Fibroblast of pulmonary artery (primary cell): ENCODE results near the gene SLC25A26.

Experiments used
- DNase-seq: peaks from one replicate; pipeline ENCODE4 v3.0.0-alpha.2; 2010; ENCODE audit warnings: low read depth
- H3K4me3 ChIP-seq: replicated peaks from 2 replicates; pipeline ENCODE4 v1.5.1; 2011; ENCODE audit warnings: low read depth, mild to moderate bottlenecking, control low read depth, low read length, moderate library complexity
- TF ChIP-seq, protein P1 (sequence below): IDR thresholded peaks from 2 replicates; pipeline ENCODE4 v1.5.1; 2011; ENCODE audit warnings: mild to moderate bottlenecking, control low read depth, low read length, inconsistent platforms; ENCODE audit errors: missing control alignments

Gene SLC25A26

DNA sequence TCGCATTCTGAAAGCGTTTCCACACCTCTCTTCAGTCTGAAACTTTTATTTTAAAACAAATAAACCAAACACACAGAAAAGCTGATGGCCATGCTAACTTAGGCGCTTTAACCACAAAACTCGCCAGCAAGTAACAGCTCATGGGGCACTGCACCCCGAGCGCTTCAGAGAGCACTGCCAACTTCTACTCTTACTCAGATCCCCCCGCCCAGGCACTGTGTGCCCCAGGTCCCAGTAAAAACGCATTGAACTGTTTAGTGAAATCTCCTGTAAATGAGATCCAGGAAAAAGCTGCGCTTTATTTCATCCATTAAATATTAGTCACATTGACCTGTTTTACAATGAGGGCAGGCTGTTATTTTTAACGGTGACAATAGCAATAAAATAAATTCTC lies 180.4 kb downstream of the SLC25A26 start:
- H3K4me3 ChIP-seq: no peak overlapping the region
- TF ChIP-seq, protein P1, sequence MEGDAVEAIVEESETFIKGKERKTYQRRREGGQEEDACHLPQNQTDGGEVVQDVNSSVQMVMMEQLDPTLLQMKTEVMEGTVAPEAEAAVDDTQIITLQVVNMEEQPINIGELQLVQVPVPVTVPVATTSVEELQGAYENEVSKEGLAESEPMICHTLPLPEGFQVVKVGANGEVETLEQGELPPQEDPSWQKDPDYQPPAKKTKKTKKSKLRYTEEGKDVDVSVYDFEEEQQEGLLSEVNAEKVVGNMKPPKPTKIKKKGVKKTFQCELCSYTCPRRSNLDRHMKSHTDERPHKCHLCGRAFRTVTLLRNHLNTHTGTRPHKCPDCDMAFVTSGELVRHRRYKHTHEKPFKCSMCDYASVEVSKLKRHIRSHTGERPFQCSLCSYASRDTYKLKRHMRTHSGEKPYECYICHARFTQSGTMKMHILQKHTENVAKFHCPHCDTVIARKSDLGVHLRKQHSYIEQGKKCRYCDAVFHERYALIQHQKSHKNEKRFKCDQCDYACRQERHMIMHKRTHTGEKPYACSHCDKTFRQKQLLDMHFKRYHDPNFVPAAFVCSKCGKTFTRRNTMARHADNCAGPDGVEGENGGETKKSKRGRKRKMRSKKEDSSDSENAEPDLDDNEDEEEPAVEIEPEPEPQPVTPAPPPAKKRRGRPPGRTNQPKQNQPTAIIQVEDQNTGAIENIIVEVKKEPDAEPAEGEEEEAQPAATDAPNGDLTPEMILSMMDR: no peak
- DNase-seq: no peak

DNA sequence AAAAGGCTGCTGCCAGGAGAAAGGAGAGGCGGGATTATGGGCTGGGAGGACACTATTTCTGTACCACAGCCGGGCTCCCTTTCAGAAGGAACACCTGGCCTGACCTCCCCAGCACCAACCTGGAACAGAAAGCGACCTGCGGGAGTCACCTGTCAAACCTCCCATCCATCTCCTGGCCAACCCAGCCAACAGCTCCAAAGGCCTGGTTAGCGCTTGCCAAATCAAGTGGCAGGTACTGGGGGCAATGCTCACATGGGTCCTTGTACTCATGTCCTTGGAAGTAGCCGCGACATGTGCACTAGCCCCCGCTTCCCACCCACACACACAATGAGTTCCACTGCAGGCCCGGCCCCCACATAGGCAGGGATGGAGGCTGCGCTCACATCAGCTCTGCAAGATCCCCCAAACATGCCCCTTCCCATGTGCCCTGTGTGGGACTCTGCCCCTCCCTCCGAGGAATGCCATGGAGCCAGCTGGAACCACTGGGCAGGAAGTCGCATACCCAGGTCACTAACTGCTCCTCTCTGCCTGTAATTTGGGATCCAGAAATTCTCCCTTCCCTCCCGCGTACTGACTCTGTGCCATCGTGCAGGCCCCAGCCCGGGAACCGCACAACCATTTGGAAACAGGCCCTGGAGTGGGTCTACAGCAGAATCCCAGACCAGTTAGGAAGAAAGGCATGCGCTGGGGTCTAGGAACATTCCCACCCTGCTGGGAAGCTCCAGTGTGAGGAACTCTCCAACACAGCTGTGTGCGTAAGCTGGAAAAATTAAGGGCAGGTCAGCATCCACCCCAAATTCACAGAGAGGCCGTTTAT lies 181.1 kb downstream of the SLC25A26 start:
- no peak overlapping the region for H3K4me3 ChIP-seq
- TF ChIP-seq, protein P1: no peak
- no peak for DNase-seq

DNA sequence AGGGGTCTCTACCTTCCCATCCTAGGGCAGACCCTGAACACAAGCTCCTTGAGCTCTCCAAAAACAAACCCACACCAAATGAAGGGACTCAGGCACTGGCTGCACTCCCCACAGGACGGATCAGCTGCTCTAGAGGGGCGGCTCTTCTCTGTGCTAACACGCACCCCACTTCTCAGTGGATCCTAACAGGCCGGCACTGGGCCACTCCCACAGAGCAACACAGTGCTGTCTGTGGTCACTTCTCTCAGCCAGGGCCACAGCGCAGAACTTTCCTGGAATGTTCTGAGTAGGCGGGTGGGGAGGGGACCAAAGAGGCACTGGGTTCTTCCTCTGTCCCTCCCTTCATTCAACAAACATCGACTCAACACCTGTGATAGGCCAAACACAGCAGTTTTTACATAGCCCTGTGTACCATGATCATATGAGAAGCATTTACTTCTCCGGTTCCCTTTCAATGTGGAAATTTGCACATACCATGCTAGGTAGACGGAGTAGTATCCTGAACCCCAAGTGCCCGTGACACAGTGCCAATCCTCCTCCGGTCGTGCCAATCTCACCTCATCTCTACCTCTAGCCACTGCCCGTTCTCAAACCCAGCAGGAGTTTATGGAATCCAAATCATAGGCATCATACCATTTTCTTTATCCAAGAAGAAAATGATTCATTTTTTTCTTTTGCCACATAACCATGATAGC lies 181.9 kb downstream of the SLC25A26 start:
- TF ChIP-seq, protein P1: no peak
- no peak for DNase-seq
- H3K4me3 ChIP-seq: no peak overlapping the region

DNA sequence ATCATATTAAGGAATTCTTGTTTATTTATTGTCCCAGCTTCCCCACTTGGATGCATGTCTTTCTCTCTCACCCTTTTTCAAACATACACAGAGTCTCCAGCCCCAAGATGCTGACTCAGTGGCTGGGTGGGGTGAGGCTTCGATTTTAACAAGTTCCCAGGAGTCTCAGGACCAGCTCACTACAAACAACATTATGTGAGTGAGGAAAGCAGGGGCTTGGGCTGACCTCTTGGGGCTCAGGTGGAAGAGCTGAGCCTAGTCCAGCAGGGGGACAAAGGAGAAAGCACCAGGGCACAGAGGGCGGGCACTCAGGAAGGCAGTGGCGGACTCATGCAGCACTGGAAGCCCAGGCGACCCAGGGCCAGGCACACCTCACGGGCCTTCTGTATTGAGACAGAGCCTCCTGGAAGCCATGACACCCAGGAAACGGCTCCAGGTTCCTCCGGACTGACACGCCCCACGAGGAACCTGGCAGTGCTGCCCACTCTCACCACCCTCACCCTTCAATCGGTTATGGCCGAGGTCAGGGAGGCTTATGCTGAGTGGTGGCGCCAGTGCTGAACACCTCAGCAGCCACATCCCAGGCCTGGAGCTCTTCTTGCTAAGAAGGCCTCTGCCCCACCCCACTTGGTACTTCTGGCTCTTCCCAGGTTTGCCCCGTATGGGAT lies 182.7 kb downstream of the SLC25A26 start:
- no peak for DNase-seq
- TF ChIP-seq, protein P1: no peak
- H3K4me3 ChIP-seq: no peak overlapping the region

DNA sequence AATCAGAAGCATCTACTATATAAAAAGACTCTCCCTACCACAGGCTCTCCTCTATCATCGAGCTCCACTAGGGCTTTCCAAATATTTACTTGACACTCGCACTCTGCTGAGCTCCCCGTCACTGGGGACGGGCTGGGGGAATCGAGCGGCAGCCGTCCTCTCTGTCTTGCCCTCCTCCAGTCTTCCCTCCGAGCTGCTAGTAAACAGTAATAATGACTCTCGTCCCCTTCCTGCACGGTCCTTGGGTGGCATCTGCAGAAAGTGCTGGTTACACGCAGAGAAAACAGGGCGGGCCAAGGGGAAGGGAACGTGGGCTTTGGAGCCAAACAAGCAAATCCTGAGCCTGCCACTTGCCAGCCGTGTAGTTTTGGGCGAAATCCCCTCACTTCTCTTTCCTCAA lies 183.4 kb downstream of the SLC25A26 start:
- TF ChIP-seq, protein P1: no peak
- no peak overlapping the region for H3K4me3 ChIP-seq
- DNase-seq: no peak

DNA sequence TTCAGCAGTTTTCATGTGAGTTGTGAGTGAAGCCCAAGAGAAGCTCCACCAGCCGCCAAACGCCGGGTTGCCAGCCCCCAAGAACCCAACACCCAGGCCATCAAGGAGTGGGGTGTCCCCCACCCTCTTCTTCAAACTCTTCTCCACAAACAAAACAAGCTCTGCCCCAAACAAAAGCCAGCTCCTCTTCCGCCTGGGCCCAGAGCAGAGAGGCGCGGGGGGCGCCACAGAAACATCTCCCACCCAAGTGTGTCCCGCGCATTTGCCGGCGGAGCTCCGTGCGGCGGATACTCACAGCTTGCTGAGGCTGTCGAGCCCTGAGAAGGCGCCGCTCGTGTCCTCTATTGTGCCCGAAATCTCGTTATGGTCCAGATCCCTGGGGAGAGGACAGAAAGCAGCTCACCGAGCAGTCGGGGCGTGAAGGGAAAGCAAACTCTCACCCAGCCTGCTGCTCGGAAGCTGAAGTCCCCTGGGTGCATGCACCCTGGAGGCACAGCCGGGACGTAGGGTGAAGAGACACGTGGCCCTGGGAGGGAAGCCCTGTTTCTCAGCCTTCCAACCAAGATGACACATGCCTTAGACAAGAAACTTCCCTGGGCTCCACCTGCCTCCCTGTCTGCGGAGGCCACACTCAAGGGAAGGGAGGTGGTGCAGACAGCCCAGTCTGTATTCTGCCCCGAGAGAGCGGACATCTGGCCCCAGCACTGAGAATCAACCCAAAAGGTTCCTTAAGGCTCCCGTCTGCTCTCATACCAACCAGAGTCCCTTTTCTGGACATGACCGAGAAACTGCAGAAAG lies 184.3 kb downstream of the SLC25A26 start:
- H3K4me3 ChIP-seq: no peak overlapping the region
- TF ChIP-seq, protein P1: no peak
- DNase-seq: no peak
